Panc1 (cell line): Measurements from ENCODE around the gene TMCO4. TPM values are rescaled to one million over a fixed set of nuclear protein-coding genes. Genes with fewer than 3 reads are reported as not detected.

Source experiments
- ATAC-seq: fragments of 200-7000 bp; cut with Tn5 transposase; 2 replicates; pipeline ENCODE4 v1.9.1; 2020; ENCODE audit warnings: mild to moderate bottlenecking, moderate library complexity
- BruUV-seq: library from RNA; stranded (reverse); fragments of 400-500 nt; replicated peaks from 2 replicates; lab custom pipeline; 2021; lab: Mats Ljungman, UMichigan
- CTCF ChIA-PET: fragments of 300-600 bp; sonication (Branson Sonifier 250); formaldehyde crosslinking; loops from one replicate; lab custom pipeline; 2022; ENCODE audit warnings: antibody characterized with exemption; lab: Charles Lee
- POLR2A ChIA-PET: fragments of 300-600 bp; sonication (Branson Sonifier 250); formaldehyde crosslinking; loops from one replicate; lab custom pipeline; 2022; ENCODE audit warnings: antibody characterized with exemption; lab: Charles Lee
- DNase-seq: peaks from one replicate; pipeline ENCODE4 v3.0.0-alpha.2; 2010; ENCODE audit warnings: low read depth, low spot score
- H3K27ac ChIP-seq: 2 replicates; pipeline ENCODE4 v1.5.1; 2011; ENCODE audit warnings: mild to moderate bottlenecking, low read length, inconsistent platforms
- H3K27me3 ChIP-seq: fragments of 200-500 bp; sonication (Bioruptor generic); 2 replicates; pipeline ENCODE4 v1.6.0; 2014; ENCODE audit warnings: low read length, inconsistent platforms; ENCODE audit not compliant: control insufficient read depth, insufficient read depth
- H3K36me3 ChIP-seq: fragments of 200-500 bp; sonication (Bioruptor generic); 2 replicates; pipeline ENCODE4 v1.5.1; 2014; ENCODE audit warnings: inconsistent platforms, mild to moderate bottlenecking, low read length, moderate library complexity; ENCODE audit not compliant: control insufficient read depth, insufficient read depth
- H3K4me1 ChIP-seq: 2 replicates; pipeline ENCODE4 v1.5.1; 2011; ENCODE audit warnings: inconsistent platforms, mild to moderate bottlenecking, low read length, moderate library complexity; ENCODE audit not compliant: control insufficient read depth, insufficient read depth
- H3K4me3 ChIP-seq, 2 experiments: 2 replicates each; pipeline ENCODE4 v1.5.1; 2011 to 2012; ENCODE audit warnings: low read depth in 2 of 2, low read length in 2 of 2, mild to moderate bottlenecking in 2 of 2, inconsistent platforms in 1 of 2, moderate library complexity in 1 of 2
- H3K9me3 ChIP-seq: fragments of 200-500 bp; sonication (Bioruptor generic); 2 replicates; pipeline ENCODE4 v1.5.1; 2014; ENCODE audit warnings: low read depth, mild to moderate bottlenecking, inconsistent platforms, low read length, moderate library complexity; ENCODE audit not compliant: control insufficient read depth, insufficient read depth
- POLR2AphosphoS5 ChIP-seq: IDR thresholded peaks from 2 replicates; pipeline ENCODE4 v1.6.1; 2012; ENCODE audit warnings: mild to moderate bottlenecking, low read depth, low read length, moderate library complexity
- SIN3A ChIP-seq: IDR thresholded peaks from 2 replicates; pipeline ENCODE4 v1.6.1; 2012; ENCODE audit warnings: low read depth, mild to moderate bottlenecking, low read length, moderate library complexity, borderline replicate concordance; ENCODE audit not compliant: insufficient read depth
- TCF7L2 ChIP-seq: IDR thresholded peaks from 2 replicates; pipeline ENCODE4 v1.6.1; 2011; ENCODE audit warnings: mild to moderate bottlenecking, low read depth, low read length, inconsistent platforms
- in situ Hi-C: cut with HindIII; loops from 2 replicates; pipeline ENCODE4 v1.10.0; 2016; ENCODE audit warnings: low sequenced_read_pairs, low pct_unique_long_range_greater_than_20kb
- intact Hi-C: fragments of 100-400 bp; cut with micrococcal nuclease; formaldehyde crosslinking; loops from one replicate; pipeline ENCODE4 v1.10.0; 2022; ENCODE audit not compliant: unreplicated experiment
- total RNA-seq: library from RNA; stranded (reverse); gene quantifications from one replicate; pipeline ENCODE4 v1.2.1, GENCODE V29; 2021; ENCODE audit not compliant: unreplicated experiment
- TF ChIP-seq, protein P1 (sequence below), 2 experiments: IDR thresholded peaks; 2 replicates each; pipeline ENCODE4 v1.6.1; 2011 to 2012; ENCODE audit warnings: low read depth in 2 of 2, control low read depth in 1 of 2, low read length in 1 of 2, mild to moderate bottlenecking in 1 of 2, moderate library complexity in 1 of 2; ENCODE audit not compliant: insufficient read depth in 1 of 2
- TF ChIP-seq, protein P2 (sequence below): fragments of 450-650 bp; IDR thresholded peaks from 2 replicates; pipeline ENCODE4 v1.5.1; 2017; ENCODE audit warnings: mild to moderate bottlenecking

The TMCO4 gene
- total RNA-seq, 1 experiment from 2014 or later = 13.2 TPM

DNA sequence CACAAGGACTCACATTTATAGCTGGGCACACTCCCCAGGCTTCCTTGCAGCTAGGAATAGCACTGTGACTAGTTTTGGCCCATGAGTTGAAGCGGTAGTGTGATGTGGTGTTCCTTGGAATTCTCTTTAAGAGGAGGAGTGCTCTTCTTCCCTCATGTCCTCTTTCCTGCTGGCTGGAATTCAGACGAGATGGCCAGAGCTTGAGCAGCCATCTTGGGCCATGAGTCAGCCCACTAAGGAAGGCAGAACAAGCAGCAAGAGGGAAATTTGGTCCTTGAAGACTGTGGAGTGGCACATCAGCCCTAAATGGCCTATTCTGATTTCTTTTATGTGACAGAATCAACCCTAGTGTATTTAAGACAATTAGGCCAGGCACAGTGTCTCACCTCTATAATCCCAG, 115.0 kb downstream of the TMCO4 start:
- POLR2A ChIA-PET = no interaction called here

DNA sequence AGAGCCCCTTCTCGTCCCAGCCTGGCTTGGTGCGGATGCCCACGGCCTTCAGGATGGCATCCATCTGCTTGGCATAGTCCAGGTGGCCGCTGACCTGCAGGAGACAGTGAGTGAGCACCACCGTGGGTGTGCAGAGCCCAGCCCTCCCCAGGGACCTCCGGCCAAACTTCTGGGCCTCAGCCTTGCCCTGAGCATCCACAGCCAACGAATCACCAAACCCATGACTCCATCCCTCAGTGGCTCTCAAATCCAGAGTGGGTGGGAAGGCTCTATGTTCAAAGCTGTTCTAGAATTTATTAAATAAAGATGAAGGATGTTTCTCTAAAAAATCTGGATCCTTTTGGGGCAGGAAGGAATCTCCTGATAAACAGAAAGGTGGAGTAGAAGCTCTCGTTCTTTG, 116.4 kb downstream of the TMCO4 start:
- no TSS peak for BruUV-seq
- Histone ChIP-seq H3K27me3 (no peaks in the 10 kb centered on the region), H3K27ac (no peak overlapping the region), H3K36me3 (no peaks in the 10 kb centered on the region), H3K4me1 (no peaks in the 10 kb centered on the region), H3K4me3 (no peak overlapping the region), H3K9me3 (no peaks in the 10 kb centered on the region)
- ChIA-PET POLR2A (interaction anchor here (0.6 kb wide), 1 partner anchor 14 kb away, joined by 3 read pairs; no protein-coding TSS in a partner anchor), CTCF (interaction anchor here (0.6 kb wide), 2 partner anchors 21 to 810 kb away, joined by 4 read pairs; no protein-coding TSS in a partner anchor)
- in situ Hi-C loops = no loop called here
- intact Hi-C loops = no loop called here
- no peak for DNase-seq
- TF ChIP-seq, protein P1, sequence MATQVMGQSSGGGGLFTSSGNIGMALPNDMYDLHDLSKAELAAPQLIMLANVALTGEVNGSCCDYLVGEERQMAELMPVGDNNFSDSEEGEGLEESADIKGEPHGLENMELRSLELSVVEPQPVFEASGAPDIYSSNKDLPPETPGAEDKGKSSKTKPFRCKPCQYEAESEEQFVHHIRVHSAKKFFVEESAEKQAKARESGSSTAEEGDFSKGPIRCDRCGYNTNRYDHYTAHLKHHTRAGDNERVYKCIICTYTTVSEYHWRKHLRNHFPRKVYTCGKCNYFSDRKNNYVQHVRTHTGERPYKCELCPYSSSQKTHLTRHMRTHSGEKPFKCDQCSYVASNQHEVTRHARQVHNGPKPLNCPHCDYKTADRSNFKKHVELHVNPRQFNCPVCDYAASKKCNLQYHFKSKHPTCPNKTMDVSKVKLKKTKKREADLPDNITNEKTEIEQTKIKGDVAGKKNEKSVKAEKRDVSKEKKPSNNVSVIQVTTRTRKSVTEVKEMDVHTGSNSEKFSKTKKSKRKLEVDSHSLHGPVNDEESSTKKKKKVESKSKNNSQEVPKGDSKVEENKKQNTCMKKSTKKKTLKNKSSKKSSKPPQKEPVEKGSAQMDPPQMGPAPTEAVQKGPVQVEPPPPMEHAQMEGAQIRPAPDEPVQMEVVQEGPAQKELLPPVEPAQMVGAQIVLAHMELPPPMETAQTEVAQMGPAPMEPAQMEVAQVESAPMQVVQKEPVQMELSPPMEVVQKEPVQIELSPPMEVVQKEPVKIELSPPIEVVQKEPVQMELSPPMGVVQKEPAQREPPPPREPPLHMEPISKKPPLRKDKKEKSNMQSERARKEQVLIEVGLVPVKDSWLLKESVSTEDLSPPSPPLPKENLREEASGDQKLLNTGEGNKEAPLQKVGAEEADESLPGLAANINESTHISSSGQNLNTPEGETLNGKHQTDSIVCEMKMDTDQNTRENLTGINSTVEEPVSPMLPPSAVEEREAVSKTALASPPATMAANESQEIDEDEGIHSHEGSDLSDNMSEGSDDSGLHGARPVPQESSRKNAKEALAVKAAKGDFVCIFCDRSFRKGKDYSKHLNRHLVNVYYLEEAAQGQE (IDR thresholded peaks at IDR 0.05; ENCODE audit: insufficient read depth in 1 of 2, low read depth in 2 of 2, low read length in 1 of 2) = no peak
- TF ChIP-seq POLR2AphosphoS5 (no peak), SIN3A (no peak), TCF7L2 (no peak)
- no peak for ATAC-seq

More for the DNA sequence above, 115.0 kb downstream of the TMCO4 start:
- no peaks in the 10 kb centered on the region for H3K4me1 ChIP-seq
- no peak overlapping the region for H3K27ac ChIP-seq
- no peak for ATAC-seq
- no peaks in the 10 kb centered on the region for H3K27me3 ChIP-seq
- TF ChIP-seq POLR2AphosphoS5 (no peak), SIN3A (no peak), TCF7L2 (no peak)
- TF ChIP-seq, protein P1 (IDR thresholded peaks at IDR 0.05; ENCODE audit: insufficient read depth in 1 of 2, low read depth in 2 of 2, low read length in 1 of 2) = no peak
- TF ChIP-seq, protein P2, sequence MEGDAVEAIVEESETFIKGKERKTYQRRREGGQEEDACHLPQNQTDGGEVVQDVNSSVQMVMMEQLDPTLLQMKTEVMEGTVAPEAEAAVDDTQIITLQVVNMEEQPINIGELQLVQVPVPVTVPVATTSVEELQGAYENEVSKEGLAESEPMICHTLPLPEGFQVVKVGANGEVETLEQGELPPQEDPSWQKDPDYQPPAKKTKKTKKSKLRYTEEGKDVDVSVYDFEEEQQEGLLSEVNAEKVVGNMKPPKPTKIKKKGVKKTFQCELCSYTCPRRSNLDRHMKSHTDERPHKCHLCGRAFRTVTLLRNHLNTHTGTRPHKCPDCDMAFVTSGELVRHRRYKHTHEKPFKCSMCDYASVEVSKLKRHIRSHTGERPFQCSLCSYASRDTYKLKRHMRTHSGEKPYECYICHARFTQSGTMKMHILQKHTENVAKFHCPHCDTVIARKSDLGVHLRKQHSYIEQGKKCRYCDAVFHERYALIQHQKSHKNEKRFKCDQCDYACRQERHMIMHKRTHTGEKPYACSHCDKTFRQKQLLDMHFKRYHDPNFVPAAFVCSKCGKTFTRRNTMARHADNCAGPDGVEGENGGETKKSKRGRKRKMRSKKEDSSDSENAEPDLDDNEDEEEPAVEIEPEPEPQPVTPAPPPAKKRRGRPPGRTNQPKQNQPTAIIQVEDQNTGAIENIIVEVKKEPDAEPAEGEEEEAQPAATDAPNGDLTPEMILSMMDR = no peak
- no peak for DNase-seq
- H3K4me3 ChIP-seq = no peak overlapping the region
- H3K36me3 ChIP-seq = no peaks in the 10 kb centered on the region
- no TSS peak for BruUV-seq
- intact Hi-C loops (no loop called here), in situ Hi-C loops (no loop called here)
- CTCF ChIA-PET = no interaction called here
- H3K9me3 ChIP-seq = no peaks in the 10 kb centered on the region
